Activated CD8-positive, alpha-beta memory T cell treated with anti-CD3 and anti-CD28 coated beads, Interleukin-2, amount 10 ng/mL, durations not matched to agents 7 days and 5 days (primary cell): Measurements from ENCODE around the gene ICAM2. TPM values are rescaled to one million over a fixed set of nuclear protein-coding genes. Genes with fewer than 3 reads are reported as not detected.

Source experiments
- ATAC-seq: fragments of 150-1000 bp; cut with Tn5 transposase; one replicate; pipeline ENCODE4 v1.10.0; 2021; ENCODE audit warnings: moderate library complexity
- CTCF ChIA-PET: fragments of 350-600 bp; sonication (Branson Sonifier 250); formaldehyde crosslinking; loops from one replicate; lab custom pipeline; 2021; ENCODE audit warnings: antibody characterized with exemption; lab: Charles Lee
- DNase-seq: peaks from one replicate; pipeline ENCODE4 v3.0.0-alpha.2; 2020
- H3K27ac Mint-ChIP-seq: one replicate; pipeline ENCODE4 v1.8.0; 2021; ENCODE audit warnings: mild to moderate bottlenecking, mixed read lengths
- H3K27me3 Mint-ChIP-seq: one replicate; pipeline ENCODE4 v1.8.0; 2021; ENCODE audit warnings: mixed read lengths
- H3K36me3 Mint-ChIP-seq: one replicate; pipeline ENCODE4 v1.8.0; 2021; ENCODE audit warnings: mild to moderate bottlenecking, mixed read lengths
- H3K4me1 Mint-ChIP-seq: one replicate; pipeline ENCODE4 v1.8.0; 2021; ENCODE audit warnings: mixed read lengths
- H3K4me3 Mint-ChIP-seq: one replicate; pipeline ENCODE4 v1.8.0; 2021; ENCODE audit warnings: mild to moderate bottlenecking, moderate library complexity, mixed read lengths
- H3K9me3 Mint-ChIP-seq: one replicate; pipeline ENCODE4 v1.8.0; 2022; ENCODE audit warnings: low read depth, mixed read lengths
- total RNA-seq, 2 experiments: library from RNA; stranded (reverse); gene quantifications; one replicate each; pipeline ENCODE4 v1.2.3, GENCODE V29; 2021

Gene ICAM2
- total RNA-seq, 2 experiments from 2014 or later: 39.0 to 40.6 TPM

DNA sequence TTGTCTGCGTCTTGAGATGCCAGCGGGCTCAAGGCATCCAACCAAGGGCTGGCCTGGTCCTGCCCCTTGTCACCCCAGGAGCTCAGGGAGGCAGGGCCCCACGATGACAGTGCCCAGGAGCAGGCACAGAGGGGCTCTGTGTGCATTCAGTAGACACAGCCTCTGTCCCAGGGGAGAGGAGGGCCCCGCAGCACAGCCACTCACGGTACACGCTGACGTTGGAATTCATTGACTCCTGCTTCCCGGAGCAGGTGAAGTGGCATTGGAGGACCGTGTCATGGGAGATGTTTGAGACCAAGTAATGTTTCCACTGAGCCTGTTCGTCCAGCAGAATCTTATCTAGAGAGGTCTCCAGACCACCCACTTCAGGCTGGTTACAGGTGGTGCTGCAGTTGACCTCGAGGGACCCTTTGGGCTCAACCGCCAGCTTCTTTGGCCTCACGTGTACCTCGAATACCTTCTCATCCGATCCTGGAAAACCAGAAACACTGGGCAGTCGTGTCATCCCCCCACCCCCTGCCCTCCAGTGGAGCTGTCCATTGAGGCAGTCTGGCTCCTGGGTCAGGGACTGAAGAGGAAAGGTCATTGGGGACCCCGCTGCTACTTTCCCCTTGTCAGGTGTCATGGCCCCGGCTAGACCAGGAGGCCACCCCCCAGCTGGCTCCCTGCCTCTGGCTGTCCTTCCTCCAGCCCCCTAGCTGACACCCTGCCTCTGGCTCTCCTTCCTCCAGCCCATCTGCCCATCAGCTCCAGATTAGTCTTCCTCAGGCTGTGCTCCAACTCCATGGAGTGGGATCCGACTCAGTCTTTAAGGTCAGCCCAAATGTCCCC lies 15.3 kb downstream of the ICAM2 start:
- no peak overlapping the region for H3K27ac Mint-ChIP-seq
- H3K4me3 Mint-ChIP-seq: no peak overlapping the region
- ATAC-seq (no peak), DNase-seq (no peak)
- H3K27me3 Mint-ChIP-seq: no peaks in the 10 kb centered on the region
- peaks cover 18% of the 10 kb centered on the region for H3K4me1 Mint-ChIP-seq
- no peaks in the 10 kb centered on the region for H3K9me3 Mint-ChIP-seq
- peaks cover 7% of the 10 kb centered on the region for H3K36me3 Mint-ChIP-seq
- CTCF ChIA-PET: interaction anchor here (0.8 to 3.4 kb wide), 6 partner anchors 11 to 93 kb away, joined by 3 to 14 read pairs (median 6); partner anchors contain the start of gene ICAM2

DNA sequence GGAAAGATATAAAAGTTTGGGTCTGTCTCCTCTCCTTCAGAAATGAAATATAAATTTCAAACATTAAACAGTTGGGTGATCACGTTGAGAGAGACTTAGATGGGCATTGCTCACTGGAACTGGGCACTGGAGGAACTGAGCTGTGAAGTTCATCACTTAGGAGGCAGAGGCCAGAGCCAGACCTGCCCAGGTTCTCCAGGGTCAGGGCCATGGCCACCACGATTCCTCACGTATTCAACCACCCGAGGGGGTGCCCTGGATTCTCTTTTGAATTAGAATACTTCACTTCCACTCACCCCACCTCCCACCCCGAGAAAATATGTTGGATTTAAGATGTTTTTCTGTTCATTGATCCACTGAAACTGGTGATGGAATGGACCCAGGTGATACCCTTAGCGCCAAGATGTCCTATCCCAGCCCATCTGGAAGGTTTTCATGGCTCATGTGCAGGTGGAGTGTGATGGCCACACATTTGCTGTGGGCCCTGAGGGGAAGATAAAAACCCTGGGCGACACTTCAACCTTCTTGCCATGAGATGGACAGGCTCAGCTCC lies 16.1 kb downstream of the ICAM2 start:
- DNase-seq (no peak), ATAC-seq (no peak)
- Mint-ChIP-seq H3K36me3 (peaks cover 2% of the 10 kb centered on the region), H3K27me3 (no peaks in the 10 kb centered on the region), H3K9me3 (no peaks in the 10 kb centered on the region), H3K4me1 (peaks cover 18% of the 10 kb centered on the region), H3K4me3 (no peak overlapping the region), H3K27ac (no peak overlapping the region)
- CTCF ChIA-PET: interaction anchor here (1.1 to 3.4 kb wide), 3 partner anchors 13 to 92 kb away, joined by 3 to 14 read pairs (median 13); no protein-coding TSS in a partner anchor

DNA sequence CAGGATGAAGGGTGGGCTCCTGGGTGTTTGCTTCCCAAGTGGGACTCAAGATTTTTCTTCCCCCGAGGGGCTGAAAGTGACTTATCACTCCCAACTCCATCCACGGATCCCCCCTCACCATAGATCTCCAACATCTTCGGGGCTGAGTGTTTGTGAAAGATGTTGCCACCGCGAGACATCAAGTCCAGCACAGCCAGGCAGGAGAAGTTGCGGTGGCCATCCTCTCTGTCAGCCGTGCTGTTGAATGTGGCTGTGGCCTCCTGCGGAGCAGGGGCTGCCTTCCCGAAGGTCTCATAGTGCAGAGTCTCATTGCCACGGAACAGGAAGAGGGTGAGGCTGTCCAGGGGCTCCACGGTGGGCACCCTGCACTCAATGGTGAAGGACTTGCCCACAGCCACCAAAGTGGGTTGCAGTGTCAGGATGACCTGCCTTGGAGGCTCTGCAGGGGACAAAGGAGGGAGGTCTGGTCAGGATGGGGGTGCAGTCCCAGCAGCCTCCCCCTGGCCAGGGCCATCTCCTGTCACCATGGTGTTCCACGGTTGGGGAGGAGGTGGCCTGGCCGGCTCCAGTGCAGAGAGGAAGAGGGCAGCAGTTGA lies 16.8 kb downstream of the ICAM2 start:
- no peaks in the 10 kb centered on the region for H3K9me3 Mint-ChIP-seq
- peaks cover 2% of the 10 kb centered on the region for H3K36me3 Mint-ChIP-seq
- CTCF ChIA-PET: no interaction called here
- no peak overlapping the region for H3K4me3 Mint-ChIP-seq
- DNase-seq: no peak
- H3K27me3 Mint-ChIP-seq: no peaks in the 10 kb centered on the region
- ATAC-seq: no peak
- no peak overlapping the region for H3K27ac Mint-ChIP-seq
- peaks cover 20% of the 10 kb centered on the region for H3K4me1 Mint-ChIP-seq

DNA sequence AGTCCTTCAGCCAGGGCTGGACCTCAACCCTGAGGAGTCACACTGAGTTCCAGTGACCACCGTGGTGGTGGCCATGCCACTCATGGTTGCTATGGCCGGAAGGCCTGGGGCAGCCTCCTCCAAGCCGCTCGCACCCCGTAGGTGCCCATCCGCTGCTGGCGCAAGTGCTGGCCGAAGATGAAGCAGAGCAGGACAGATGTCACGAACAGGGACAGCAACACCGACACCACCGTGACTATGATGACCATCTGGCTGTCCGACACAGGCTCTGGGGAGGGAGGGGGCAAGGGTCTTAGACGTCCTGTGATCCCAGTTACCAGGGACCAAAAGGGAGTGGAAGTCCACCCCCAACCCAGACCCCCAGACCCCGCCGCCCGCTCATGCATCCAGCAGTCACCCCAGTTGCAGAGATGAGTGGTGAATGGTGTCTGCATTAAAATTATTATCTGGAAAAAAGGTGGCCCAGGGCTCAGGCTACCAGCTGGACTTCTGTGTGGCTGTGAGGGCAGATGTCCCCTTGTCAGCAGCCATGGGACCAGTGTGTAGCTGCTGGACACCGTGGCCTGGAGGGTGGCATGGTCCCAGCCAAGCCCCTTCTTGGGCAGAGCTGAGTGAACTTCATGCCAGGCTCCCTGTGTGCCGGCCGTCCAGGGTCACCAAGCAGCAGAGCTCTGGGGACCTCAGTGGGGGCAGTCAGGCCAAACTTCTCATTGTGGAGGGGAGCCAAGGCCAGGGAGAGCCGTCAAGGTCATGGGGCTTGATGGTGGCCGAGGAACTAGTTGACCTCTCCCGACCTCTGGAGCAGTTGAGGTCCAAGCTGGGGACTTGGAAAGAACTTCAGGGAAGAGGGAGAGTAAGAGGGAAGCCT lies 17.5 kb downstream of the ICAM2 start:
- CTCF ChIA-PET: interaction anchor here (0.6 to 1.4 kb wide), 2 partner anchors 26 to 131 kb away, joined by 3 read pairs; no protein-coding TSS in a partner anchor
- Mint-ChIP-seq H3K27ac (no peak overlapping the region), H3K9me3 (no peaks in the 10 kb centered on the region), H3K4me3 (no peak overlapping the region), H3K4me1 (peaks cover 22% of the 10 kb centered on the region), H3K27me3 (peaks cover under 1% of the 10 kb centered on the region), H3K36me3 (peaks cover 2% of the 10 kb centered on the region)
- DNase-seq (no peak), ATAC-seq (no peak)

DNA sequence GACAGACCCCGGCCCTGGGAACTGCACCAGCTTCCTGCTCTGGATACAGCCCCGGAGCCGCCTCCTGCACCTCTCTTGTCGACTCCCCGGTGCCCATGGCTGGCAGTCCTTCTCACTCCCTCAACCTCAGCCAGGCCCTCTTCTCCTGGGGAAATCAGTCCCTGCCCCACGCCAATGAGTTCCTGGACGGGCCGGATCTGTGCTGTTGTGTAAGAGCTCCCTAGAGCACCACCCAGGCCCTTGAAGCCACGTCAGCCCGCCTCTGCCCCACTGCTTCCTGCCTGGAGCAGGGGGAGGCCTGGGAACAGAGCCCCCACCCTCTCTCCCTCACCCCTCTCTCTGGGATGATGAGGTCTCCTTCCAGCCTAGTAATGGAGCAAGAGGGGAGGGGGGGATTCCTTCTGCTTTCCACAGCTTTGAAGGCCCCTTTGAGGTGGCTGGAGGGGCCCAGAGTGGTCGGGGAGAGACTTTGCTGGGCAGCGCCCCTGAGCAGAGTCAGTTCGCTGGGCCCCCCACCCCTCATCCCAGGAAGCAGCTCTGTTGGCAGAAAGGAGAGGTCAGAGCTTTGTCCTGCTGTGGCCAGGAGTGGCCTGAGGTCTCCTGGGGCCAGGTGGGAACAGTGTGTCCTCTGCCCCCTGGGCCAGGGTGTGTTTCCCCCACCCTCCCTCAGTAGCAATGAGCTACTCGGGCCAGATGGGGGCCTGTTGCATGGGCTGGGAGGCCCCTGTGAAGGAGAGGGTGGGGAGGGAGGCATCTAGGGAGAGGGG lies 18.5 kb downstream of the ICAM2 start:
- no peak for ATAC-seq
- Mint-ChIP-seq H3K27me3 (peaks cover 2% of the 10 kb centered on the region), H3K4me1 (peaks cover 27% of the 10 kb centered on the region), H3K27ac (no peak overlapping the region), H3K36me3 (peaks cover 2% of the 10 kb centered on the region), H3K9me3 (no peaks in the 10 kb centered on the region), H3K4me3 (no peak overlapping the region)
- CTCF ChIA-PET: interaction anchor here (0.6 to 1.4 kb wide), 4 partner anchors 8 to 132 kb away, joined by 3 read pairs; no protein-coding TSS in a partner anchor
- DNase-seq: no peak

DNA sequence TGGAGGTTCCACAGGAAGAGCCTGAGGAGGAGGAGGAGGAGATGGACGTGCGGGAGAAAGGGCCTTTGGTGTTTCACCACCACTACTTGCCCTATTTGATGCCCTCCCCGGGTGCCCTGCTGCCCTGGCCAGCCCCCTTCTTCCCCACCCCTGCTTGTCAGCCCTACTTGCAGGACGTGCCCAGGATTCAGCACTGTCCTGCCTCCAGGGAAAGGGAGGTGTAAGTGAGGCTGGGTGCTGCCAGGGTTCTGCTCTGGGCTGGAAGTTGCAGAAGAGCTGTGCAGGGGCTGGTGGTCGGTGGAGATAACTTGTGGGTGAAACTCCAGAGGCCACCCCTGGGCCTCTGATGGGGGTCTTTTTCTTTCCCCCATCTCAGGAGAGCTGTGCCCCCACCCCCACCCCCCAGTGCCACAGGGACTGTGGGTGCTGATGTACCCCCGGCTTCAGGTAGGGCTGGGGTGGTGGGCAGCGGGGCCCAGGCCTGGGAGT lies 19.3 kb downstream of the ICAM2 start:
- H3K4me1 Mint-ChIP-seq: peaks cover 22% of the 10 kb centered on the region
- peaks cover 3% of the 10 kb centered on the region for H3K36me3 Mint-ChIP-seq
- ATAC-seq (no peak), DNase-seq (no peak)
- H3K4me3 Mint-ChIP-seq: no peak overlapping the region
- CTCF ChIA-PET: interaction anchor here (0.8 to 1.3 kb wide), 2 partner anchors 9 to 22 kb away, joined by 3 read pairs; no protein-coding TSS in a partner anchor
- H3K9me3 Mint-ChIP-seq: no peaks in the 10 kb centered on the region
- H3K27me3 Mint-ChIP-seq: peaks cover 2% of the 10 kb centered on the region
- H3K27ac Mint-ChIP-seq: no peak overlapping the region

DNA sequence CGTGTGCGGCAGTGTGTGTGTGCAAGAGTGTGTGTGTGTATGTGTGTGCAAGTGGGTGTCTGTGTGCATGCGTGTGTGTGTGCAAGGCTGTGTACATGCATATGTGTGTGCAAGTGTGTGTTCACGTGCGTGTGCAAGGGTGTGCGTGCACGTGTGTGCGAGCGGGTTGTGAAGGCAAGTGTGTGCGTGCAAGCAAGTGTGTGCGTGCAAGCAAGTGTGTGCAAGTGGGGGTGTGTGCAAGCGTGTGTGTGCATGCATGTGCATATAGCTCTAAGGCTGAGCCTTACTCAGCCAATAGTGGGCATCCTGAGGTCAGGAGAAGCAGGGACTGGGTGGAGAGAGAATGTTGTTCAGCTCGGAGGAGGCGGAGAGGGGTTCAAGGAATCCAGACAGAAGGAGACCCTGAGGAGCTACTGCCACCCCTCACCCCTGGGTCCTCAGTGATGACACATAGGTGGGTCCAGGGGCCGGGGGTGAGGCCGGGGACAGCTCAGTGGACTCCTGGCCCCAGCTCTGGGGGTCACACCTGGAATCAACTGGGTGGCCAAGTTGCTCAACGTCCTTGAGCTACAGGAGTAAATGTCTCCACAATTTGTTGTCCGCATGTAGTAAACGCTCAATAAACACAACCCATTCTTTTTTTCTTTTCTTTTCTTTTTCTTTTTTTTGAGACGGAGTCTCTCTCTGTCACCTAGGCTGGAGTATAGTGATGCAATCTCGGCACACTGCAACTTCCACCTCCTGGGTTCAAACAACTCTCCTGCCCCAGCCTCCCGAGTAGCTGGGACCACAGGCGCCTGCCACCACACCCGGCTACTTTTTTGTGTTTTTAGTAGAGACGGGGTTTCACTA lies 20.5 kb downstream of the ICAM2 start:
- H3K4me1 Mint-ChIP-seq: peaks cover 22% of the 10 kb centered on the region
- H3K27ac Mint-ChIP-seq: no peak overlapping the region

DNA sequence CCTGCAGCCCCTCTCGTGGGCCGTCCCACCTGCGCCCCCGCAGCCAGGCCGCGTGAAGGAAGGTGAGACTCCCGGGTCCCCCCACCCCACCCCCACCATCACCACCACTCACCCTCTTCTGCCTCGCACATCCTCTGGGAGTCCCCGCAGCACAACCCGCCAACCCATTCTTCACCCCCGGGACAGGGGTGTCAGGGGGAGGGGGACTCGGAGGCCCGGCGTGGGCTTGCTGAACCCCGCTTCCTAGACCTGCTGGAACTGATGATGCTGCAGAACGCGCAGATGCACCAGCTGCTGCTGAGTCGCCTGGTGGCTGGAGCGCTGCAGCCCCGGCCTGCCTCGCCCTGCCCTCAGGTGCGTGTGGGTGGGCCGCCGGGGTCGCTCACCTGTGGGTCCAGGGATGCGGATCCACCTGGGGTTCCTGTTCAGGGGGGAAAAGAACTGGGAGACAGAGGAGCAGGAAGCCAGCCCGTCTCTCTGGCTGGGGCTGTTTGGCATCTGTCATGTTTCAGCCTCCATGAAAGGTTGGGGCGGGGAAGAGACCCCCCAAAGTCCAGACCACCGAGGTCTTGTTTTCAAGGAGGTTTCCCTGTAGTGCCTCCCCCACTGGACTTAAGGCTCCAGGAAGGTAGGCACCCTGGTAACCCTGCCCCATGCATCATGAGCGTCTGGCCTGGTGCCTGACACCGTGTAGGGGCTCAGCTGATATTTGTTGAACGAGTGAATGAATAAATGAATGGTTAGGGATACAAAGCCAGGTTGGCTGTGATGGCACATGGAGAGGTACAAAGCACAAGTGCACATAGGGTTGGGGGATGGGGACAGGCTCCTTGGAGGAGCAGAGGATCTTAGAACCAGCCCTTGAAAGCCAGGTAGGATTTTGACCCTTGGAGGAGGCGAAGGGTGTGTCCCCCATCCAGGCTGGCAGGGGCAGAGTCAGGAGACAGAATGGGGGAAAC lies 21.4 kb downstream of the ICAM2 start:
- peaks cover 24% of the 10 kb centered on the region for H3K4me1 Mint-ChIP-seq
- peak; percentile 15 for ATAC-seq

More for the DNA sequence above, 20.5 kb downstream of the ICAM2 start:
- H3K9me3 Mint-ChIP-seq: no peaks in the 10 kb centered on the region
- peaks cover 4% of the 10 kb centered on the region for H3K27me3 Mint-ChIP-seq
- ATAC-seq (no peak), DNase-seq (no peak)
- CTCF ChIA-PET: interaction anchor here (0.8 to 10.7 kb wide), 5 partner anchors 9 to 134 kb away, joined by 3 to 126 read pairs (median 3); no protein-coding TSS in a partner anchor
- peak overlapping the region; percentile 87 for H3K4me3 Mint-ChIP-seq
- peaks cover 3% of the 10 kb centered on the region for H3K36me3 Mint-ChIP-seq

DNA sequence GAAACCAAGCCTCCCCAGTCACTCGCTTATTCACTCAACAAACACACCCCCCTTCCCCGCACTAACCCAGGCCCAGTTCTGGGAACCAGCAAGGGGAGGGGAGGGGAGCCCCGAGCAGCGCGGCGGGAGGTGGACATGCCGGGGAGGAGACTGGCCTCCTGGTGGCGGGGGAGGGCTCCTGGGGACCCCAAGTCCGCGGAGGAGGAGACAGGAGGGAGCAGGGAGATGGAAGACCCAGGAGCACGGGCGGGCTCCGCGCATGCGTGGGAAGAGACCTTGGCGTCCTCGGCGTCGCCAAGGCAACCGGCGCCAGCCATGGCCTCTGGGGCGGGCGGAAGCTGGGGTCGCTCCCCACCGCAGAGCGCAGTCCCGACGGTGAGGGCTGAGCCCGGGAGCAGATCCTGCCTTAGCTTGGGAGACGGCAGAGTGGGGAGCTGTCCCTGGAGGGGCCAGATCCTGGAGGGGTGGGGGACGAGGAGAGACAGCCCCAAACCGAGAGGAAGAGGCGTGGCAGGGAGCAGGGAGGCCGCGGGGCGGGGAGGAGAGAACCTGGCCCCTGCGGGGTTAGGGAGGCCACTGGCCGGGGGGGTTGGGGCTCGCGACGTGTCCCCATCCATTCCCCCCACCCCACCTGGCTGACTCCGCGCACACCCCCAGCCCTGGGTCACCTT lies 22.2 kb downstream of the ICAM2 start, which contains the start of gene PRR29:
Gene PRR29 (plus strand): TSS at position 302 of the 671 bp plus-strand sequence. CDS start 14 bp downstream, at position 316.
- Mint-ChIP-seq H3K27me3 (peaks cover 4% of the 10 kb centered on the region), H3K36me3 (peaks cover 1% of the 10 kb centered on the region), H3K27ac (peak within 1 kb of the TSS; percentile 33), H3K4me3 (peak within 1 kb of the TSS; percentile 87), H3K4me1 (peaks cover 32% of the 10 kb centered on the region), H3K9me3 (no peaks in the 10 kb centered on the region)
- ATAC-seq (peak; percentile 84), DNase-seq (peak; percentile 86)
- CTCF ChIA-PET: interaction anchor here (0.7 to 10.7 kb wide), 8 partner anchors 15 to 135 kb away, joined by 3 to 126 read pairs (median 8); partner anchors contain the start of genes GH1 and ICAM2

More for the DNA sequence above, 21.4 kb downstream of the ICAM2 start:
- H3K27ac Mint-ChIP-seq: no peak overlapping the region
- H3K9me3 Mint-ChIP-seq: no peaks in the 10 kb centered on the region
- DNase-seq: peak; percentile 40
- H3K27me3 Mint-ChIP-seq: peaks cover 4% of the 10 kb centered on the region
- CTCF ChIA-PET: interaction anchor here (0.7 to 10.7 kb wide), 10 partner anchors 14 to 135 kb away, joined by 3 to 126 read pairs (median 5); partner anchors contain the start of genes GH1 and ICAM2
- H3K4me3 Mint-ChIP-seq: peak overlapping the region; percentile 87
- H3K36me3 Mint-ChIP-seq: peaks cover 3% of the 10 kb centered on the region
